ENCODE data around the gene SPACA9. TPM values are rescaled to one million over a fixed set of nuclear protein-coding genes. Genes with fewer than 3 reads are reported as not detected.

The SPACA9 gene
- polyA plus RNA-seq, 6 donors from 2014 or later: 1.9 to 5.8 (median 3.5) TPM

Other genes with a start within 250 kb of the SPACA9 start
- gene DDX31, start 208.9 kb upstream of the SPACA9 start, polyA plus RNA-seq (ENCODE audit: low read depth in 6 of 6): 1 to 10 TPM; 3.8 to 9.1 (median 7.3) TPM
- 1 to 10 TPM; 3.3 to 4.6 (median 3.9) TPM for gene GTF3C4, start 208.4 kb upstream of the SPACA9 start, polyA plus RNA-seq (ENCODE audit: low read depth in 6 of 6)
- gene AK8, start 614 bp upstream of the SPACA9 start, polyA plus RNA-seq (ENCODE audit: low read depth in 6 of 6): 1 to 10 TPM in 3 of 6 donors, under 1 TPM in 3; 0.70 to 4.7 (median 1.5) TPM
- 10 to 100 TPM in 2 of 6 donors, 1 to 10 TPM in 3, under 1 TPM in 1; 1.00 to 14.4 (median 8.6) TPM for gene TSC1, start 65.7 kb downstream of the SPACA9 start, polyA plus RNA-seq (ENCODE audit: low read depth in 6 of 6)
- gene GFI1B, start 99.8 kb downstream of the SPACA9 start, polyA plus RNA-seq (ENCODE audit: low read depth in 6 of 6): 1 to 10 TPM in 2 of 6 donors, under 1 TPM in 3, not detected in 1; 0.38 to 1.4 (median 0.89) TPM
- gene GTF3C5, start 152.1 kb downstream of the SPACA9 start, polyA plus RNA-seq (ENCODE audit: low read depth in 6 of 6): 10 to 100 TPM; 22.3 to 44.2 (median 32.7) TPM
- under 1 TPM in 1 of 6 donors, not detected in 5; 0.11 TPM for gene CEL, start 183.1 kb downstream of the SPACA9 start, polyA plus RNA-seq (ENCODE audit: low read depth in 6 of 6)
- gene RALGDS, start 242.3 kb downstream of the SPACA9 start, polyA plus RNA-seq (ENCODE audit: low read depth in 6 of 6): 10 to 100 TPM in 2 of 6 donors, 1 to 10 TPM in 4; 5.5 to 17.5 (median 8.7) TPM

Data from naive B cell (primary cell).